Activated T-helper 2 cell treated with anti-CD3 and anti-CD28 coated beads, Interferon-gamma antibody, Interleukin-2, Interleukin-4, amounts not matched to agents 10 μg/mL and 5 μg/mL and 100 μg/mL, durations not matched to agents 14 hours and 24 hours and 36 hours (primary cell): ENCODE data around the gene PSMB2. TPM values are rescaled to one million over a fixed set of nuclear protein-coding genes. Genes with fewer than 3 reads are reported as not detected.
"Not testable (repeated sequence)": the region's sequence is repeated elsewhere in the genome, so short reads cannot be mapped to it uniquely, and the experiment has no call there.

Experiments
- DNase-seq: peaks from one replicate; pipeline ENCODE4 v3.0.0; 2021; ENCODE audit warnings: low spot score
- H3K27ac Mint-ChIP-seq: one replicate; pipeline ENCODE4 v1.8.0; 2021; ENCODE audit warnings: mixed read lengths
- H3K27me3 Mint-ChIP-seq: one replicate; pipeline ENCODE4 v1.8.0; 2021; ENCODE audit warnings: low read depth, mixed read lengths
- H3K36me3 Mint-ChIP-seq: one replicate; pipeline ENCODE4 v1.8.0; 2021; ENCODE audit warnings: low read depth, mixed read lengths
- H3K4me1 Mint-ChIP-seq: one replicate; pipeline ENCODE4 v1.8.0; 2021; ENCODE audit warnings: low read depth, mixed read lengths
- H3K4me3 Mint-ChIP-seq: one replicate; pipeline ENCODE4 v1.8.0; 2021; ENCODE audit warnings: low read depth, mild to moderate bottlenecking, moderate library complexity, mixed read lengths
- H3K9me3 Mint-ChIP-seq: one replicate; pipeline ENCODE4 v1.8.0; 2021; ENCODE audit warnings: mixed read lengths
- intact Hi-C: fragments of 100-400 bp; cut with micrococcal nuclease; formaldehyde crosslinking; loops from one replicate; pipeline ENCODE4 v1.15.1; 2023
- total RNA-seq: library from RNA; stranded (reverse); gene quantifications from 2 replicates; pipeline ENCODE4 v1.2.3, GENCODE V29; 2022

Gene PSMB2
- total RNA-seq, 1 donor from 2014 or later = 124 TPM

DNA sequence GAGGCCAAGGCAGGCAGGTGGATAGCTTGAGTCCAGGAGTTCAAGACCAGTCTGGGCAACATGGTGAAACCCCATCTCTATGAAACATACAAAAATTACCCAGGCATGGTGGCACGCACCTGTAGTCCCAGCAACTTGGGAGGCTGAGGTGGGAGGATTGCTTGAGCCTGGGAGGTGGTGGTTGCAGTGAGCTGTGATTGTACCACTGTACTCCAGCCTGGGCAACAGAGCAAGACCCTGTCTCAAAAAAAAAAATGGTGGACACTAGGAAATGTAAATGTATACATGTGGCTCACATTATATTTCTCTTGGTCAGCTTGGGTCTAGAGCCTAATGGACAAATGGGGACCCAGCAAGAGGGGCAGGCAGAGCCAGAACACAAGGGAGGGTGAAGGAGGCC, 55.5 kb downstream of the PSMB2 start:
- H3K27ac Mint-ChIP-seq, intact Hi-C loops, DNase-seq, H3K36me3 Mint-ChIP-seq, H3K4me3 Mint-ChIP-seq, H3K27me3 Mint-ChIP-seq, H3K4me1 Mint-ChIP-seq, H3K9me3 Mint-ChIP-seq: not testable (repeated sequence)

DNA sequence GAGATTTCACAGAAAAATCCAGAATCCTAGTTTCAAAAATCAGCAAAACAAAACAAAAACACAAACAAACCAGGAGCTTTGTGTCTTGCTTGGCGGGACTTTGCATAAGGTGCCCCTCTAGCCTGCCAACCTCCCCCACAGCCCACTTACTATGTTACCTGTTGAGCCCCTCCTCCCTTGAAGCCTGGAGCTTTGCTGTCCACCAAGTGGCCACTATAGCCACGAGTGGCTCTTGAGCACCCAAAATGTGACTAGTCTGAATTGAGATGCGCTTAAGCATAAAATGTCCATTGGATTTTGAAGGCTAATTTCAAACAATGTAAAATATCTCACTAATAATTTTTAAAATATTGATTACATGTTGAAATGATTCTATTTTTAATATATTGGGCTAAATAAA, 56.0 kb downstream of the PSMB2 start:
- Mint-ChIP-seq H3K27me3 (no peaks in the 10 kb centered on the region), H3K9me3 (no peaks in the 10 kb centered on the region), H3K36me3 (no peaks in the 10 kb centered on the region), H3K4me1 (no peaks in the 10 kb centered on the region), H3K27ac (no peak overlapping the region), H3K4me3 (no peak overlapping the region)
- intact Hi-C loops = no loop called here
- DNase-seq = no peak

- DNase-seq, H3K9me3 Mint-ChIP-seq, H3K36me3 Mint-ChIP-seq, H3K4me3 Mint-ChIP-seq, H3K27me3 Mint-ChIP-seq, H3K4me1 Mint-ChIP-seq, H3K27ac Mint-ChIP-seq, intact Hi-C loops: not testable (repeated sequence)
Measured at GRCh38 chr1:35581621-35582020, 59.7 kb downstream of the PSMB2 start.

GRCh38 chr1:35580949-35581388, 60.4 kb downstream of the PSMB2 start:
- Mint-ChIP-seq H3K27me3 (peaks cover 13% of the 10 kb centered on the region), H3K9me3 (no peaks in the 10 kb centered on the region), H3K27ac (no peak overlapping the region), H3K4me3 (no peak overlapping the region), H3K36me3 (no peaks in the 10 kb centered on the region), H3K4me1 (peaks cover 15% of the 10 kb centered on the region)
- DNase-seq = no peak
- intact Hi-C loops = no loop called here

- Mint-ChIP-seq H3K9me3 (no peaks in the 10 kb centered on the region), H3K27ac (peak overlapping the region; percentile 53), H3K4me3 (peak overlapping the region; percentile 80), H3K27me3 (peaks cover 26% of the 10 kb centered on the region), H3K36me3 (no peaks in the 10 kb centered on the region), H3K4me1 (peaks cover 19% of the 10 kb centered on the region)
- intact Hi-C loops = loop anchor here (5.0 kb wide), 1 partner anchor 65 kb away; the partner anchor contains the start of gene PSMB2
- peak; percentile 59 for DNase-seq
Measured at GRCh38 chr1:35577071-35577998, 64.0 kb downstream of the PSMB2 start.

- not testable (repeated sequence) for DNase-seq
- intact Hi-C loops = loop anchor here (5.0 kb wide), 1 partner anchor 66 kb away; the partner anchor contains the start of gene PSMB2
- peak overlapping the region; percentile 12 for H3K27ac Mint-ChIP-seq
Measured at GRCh38 chr1:35576766-35577070, 64.6 kb downstream of the PSMB2 start.

GRCh38 chr1:35576061-35576765, 65.1 kb downstream of the PSMB2 start:
- H3K9me3 Mint-ChIP-seq = no peaks in the 10 kb centered on the region
- H3K36me3 Mint-ChIP-seq = no peaks in the 10 kb centered on the region
- peak overlapping the region; percentile 44 for H3K27ac Mint-ChIP-seq
- no peak for DNase-seq
- H3K4me3 Mint-ChIP-seq = peak overlapping the region; percentile 68
- peaks cover 36% of the 10 kb centered on the region for H3K27me3 Mint-ChIP-seq
- intact Hi-C loops = loop anchor here (5.0 kb wide), 1 partner anchor 66 kb away; the partner anchor contains the start of gene PSMB2
- H3K4me1 Mint-ChIP-seq = peaks cover 19% of the 10 kb centered on the region

More at GRCh38 chr1:35576766-35577070, 64.6 kb downstream of the PSMB2 start:
- Mint-ChIP-seq H3K4me1 (peaks cover 19% of the 10 kb centered on the region), H3K27me3 (peaks cover 32% of the 10 kb centered on the region), H3K4me3 (peak overlapping the region; percentile 68)
- H3K9me3 Mint-ChIP-seq, H3K36me3 Mint-ChIP-seq: not testable (repeated sequence)

GRCh38 chr1:35575416-35575958, 65.8 kb downstream of the PSMB2 start:
- Mint-ChIP-seq H3K4me1 (peaks cover 19% of the 10 kb centered on the region), H3K27me3 (peaks cover 38% of the 10 kb centered on the region), H3K9me3 (no peaks in the 10 kb centered on the region), H3K36me3 (no peaks in the 10 kb centered on the region), H3K27ac (no peak overlapping the region), H3K4me3 (no peak overlapping the region)
- intact Hi-C loops = loop anchor here (5.0 kb wide), 1 partner anchor 67 kb away; the partner anchor contains the start of gene PSMB2
- no peak for DNase-seq

DNA sequence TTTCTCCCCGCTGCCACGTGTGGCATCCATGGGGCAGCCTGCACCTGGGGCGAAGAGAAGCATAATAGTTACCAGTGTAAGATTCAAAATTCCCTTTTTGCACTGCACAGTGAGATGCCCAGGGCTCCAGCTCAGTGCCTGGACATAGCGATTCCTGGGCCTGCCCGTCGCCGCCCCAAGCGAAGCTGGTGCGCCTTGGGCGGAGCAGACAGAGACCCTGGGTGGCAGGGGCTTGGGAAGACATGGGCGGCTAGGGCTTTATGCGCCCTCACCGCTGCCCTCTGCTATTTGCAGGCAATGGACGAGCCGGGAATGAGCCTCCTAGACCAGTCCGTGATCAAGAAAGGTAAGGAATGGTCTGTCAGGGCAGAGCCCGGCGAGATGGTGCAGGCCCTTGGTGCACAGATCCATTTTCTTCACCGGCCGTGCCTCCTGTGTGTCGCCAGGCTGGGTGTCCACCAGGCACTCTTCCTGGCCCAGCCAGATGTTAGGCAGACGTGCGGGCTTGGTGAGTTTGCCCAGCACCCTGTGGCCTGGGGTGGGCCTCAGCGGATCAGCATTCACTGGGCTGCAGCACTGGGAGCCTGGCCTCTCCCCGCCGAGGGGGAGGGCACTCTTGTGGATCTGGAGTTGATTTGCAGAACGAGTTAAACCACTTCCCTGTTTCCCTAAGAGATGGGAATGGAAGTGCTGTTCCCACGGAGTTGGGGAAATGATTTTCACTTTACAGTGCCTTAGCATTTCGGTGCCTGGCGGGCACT, 66.5 kb downstream of the PSMB2 start:
- H3K4me3 Mint-ChIP-seq = no peak overlapping the region
- H3K36me3 Mint-ChIP-seq = no peaks in the 10 kb centered on the region
- H3K27ac Mint-ChIP-seq = no peak overlapping the region
- H3K27me3 Mint-ChIP-seq = peaks cover 41% of the 10 kb centered on the region
- DNase-seq = no peak
- H3K9me3 Mint-ChIP-seq = no peaks in the 10 kb centered on the region
- peaks cover 19% of the 10 kb centered on the region for H3K4me1 Mint-ChIP-seq
- intact Hi-C loops = loop anchor here (5.0 kb wide), 1 partner anchor 67 kb away; the partner anchor contains the start of gene PSMB2

GRCh38 chr1:35574125-35574654, 67.1 kb downstream of the PSMB2 start:
- peaks cover 41% of the 10 kb centered on the region for H3K27me3 Mint-ChIP-seq
- H3K27ac Mint-ChIP-seq = no peak overlapping the region
- H3K9me3 Mint-ChIP-seq = no peaks in the 10 kb centered on the region
- no peak overlapping the region for H3K4me3 Mint-ChIP-seq
- intact Hi-C loops = no loop called here
- no peaks in the 10 kb centered on the region for H3K36me3 Mint-ChIP-seq
- no peak for DNase-seq
- H3K4me1 Mint-ChIP-seq = peaks cover 19% of the 10 kb centered on the region

DNA sequence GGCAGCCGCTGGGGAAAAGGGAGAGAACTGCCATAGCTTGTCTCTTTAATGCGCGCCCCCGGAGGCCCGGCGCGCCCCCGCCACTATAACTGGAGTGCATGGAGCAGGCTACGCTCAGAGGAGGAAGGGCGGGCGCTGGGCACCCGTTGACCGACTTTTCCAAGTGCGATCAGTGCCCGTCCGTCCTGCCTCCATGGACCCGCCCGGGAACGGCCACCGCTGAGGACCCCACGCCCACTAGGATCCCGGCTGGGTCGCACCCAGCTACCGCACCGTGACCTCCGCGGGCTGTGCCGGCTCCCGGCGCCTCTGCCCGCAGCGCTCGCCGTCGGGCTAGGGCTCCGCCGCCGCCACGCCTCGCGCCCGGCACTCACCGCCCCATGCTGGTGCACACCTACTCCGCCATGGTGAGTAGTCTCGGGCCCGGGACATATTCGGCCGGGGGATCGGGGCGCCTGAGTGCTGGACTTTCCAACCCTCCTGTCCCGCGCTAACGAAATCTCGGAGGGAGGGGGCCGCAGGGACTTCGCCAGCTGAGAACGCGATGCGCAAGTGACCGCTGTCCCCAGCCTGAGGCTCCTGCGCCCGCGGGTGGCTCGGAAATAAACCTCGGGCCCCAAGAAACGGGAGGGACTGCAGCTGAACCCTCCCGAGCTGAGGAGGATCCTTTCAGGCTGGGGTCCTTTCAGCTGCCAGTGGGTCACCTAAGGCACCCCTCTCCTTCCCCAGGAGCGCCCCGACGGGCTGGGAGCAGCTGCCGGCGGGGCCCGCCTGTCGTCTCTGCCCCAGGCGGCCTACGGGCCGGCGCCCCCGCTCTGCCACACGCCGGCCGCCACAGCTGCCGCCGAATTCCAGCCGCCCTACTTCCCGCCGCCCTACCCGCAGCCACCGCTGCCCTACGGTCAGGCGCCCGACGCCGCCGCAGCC, 67.9 kb downstream of the PSMB2 start, which contains the start of gene TFAP2E:
Gene TFAP2E, plus strand, starts transcription at position 117 of the 927 bp plus-strand sequence. Its CDS starts 264 bp downstream, at position 381.
- Mint-ChIP-seq H3K9me3 (no peaks in the 10 kb centered on the region), H3K4me3 (peak within 1 kb of the TSS; percentile 13), H3K36me3 (no peaks in the 10 kb centered on the region), H3K27me3 (peaks cover 41% of the 10 kb centered on the region), H3K4me1 (peaks cover 20% of the 10 kb centered on the region), H3K27ac (no peak within 1 kb of the TSS)
- intact Hi-C loops = no loop called here
- no peak for DNase-seq
